ENCODE measurements around the gene LNX2. TPM values are rescaled to one million over a fixed set of nuclear protein-coding genes. Genes with fewer than 3 reads are reported as not detected.

Gene LNX2
- total RNA-seq, 6 experiments from 2014 or later = 3.9 to 5.3 (median 5.2) TPM

DNA sequence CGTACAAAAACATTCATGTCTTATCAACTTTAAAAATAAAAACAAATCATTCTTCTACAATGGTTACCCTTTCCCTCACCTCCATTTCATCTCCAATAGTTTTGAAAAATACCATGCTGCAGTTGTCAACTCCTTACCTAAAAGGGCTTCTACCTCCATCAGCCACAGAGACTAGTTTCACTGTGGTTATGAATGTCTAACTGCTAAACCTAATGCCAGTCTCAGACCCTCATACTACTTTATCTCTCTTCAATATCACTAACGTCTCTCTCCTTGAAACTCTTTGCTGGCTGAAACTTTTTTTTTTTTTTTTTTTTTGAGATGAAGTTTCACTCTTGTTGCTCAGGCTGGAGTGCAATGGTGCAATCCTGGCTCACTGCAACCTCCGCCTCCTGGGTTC lies 27.1 kb downstream of the LNX2 start:
- DNase-seq = no peak
- Mint-ChIP-seq H3K27me3 (ENCODE audit: insufficient read depth) (no peaks in the 10 kb centered on the region), H3K36me3 (ENCODE audit: low read depth) (no peaks in the 10 kb centered on the region), H3K9me3 (no peaks in the 10 kb centered on the region), H3K4me3 (no peak overlapping the region), H3K27ac (no peak overlapping the region), H3K4me1 (ENCODE audit: low read depth) (no peaks in the 10 kb centered on the region)
- TF ChIP-seq, protein P1, sequence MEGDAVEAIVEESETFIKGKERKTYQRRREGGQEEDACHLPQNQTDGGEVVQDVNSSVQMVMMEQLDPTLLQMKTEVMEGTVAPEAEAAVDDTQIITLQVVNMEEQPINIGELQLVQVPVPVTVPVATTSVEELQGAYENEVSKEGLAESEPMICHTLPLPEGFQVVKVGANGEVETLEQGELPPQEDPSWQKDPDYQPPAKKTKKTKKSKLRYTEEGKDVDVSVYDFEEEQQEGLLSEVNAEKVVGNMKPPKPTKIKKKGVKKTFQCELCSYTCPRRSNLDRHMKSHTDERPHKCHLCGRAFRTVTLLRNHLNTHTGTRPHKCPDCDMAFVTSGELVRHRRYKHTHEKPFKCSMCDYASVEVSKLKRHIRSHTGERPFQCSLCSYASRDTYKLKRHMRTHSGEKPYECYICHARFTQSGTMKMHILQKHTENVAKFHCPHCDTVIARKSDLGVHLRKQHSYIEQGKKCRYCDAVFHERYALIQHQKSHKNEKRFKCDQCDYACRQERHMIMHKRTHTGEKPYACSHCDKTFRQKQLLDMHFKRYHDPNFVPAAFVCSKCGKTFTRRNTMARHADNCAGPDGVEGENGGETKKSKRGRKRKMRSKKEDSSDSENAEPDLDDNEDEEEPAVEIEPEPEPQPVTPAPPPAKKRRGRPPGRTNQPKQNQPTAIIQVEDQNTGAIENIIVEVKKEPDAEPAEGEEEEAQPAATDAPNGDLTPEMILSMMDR (IDR thresholded peaks at IDR 0.05) = no peak

DNA sequence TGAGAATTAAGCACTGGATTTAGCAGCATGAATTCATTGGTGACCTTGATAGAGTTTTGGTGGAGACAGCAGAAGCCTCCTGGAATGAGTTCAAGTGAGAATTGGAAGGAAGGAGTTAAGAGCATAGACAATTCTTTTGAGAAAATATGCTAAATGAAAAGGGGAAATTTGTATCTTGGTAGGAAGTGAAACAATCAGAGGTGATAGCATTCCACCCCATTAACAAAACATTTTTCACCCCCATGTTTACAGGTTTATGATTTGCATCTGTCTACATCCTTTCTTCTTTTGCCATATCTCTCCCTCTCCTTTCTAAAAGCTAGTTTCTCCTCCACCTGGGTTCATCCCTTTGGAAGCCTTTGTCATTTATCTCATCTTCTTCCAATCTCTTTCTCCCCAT lies 27.5 kb downstream of the LNX2 start:
- H3K36me3 Mint-ChIP-seq (ENCODE audit: low read depth) = no peaks in the 10 kb centered on the region

DNA sequence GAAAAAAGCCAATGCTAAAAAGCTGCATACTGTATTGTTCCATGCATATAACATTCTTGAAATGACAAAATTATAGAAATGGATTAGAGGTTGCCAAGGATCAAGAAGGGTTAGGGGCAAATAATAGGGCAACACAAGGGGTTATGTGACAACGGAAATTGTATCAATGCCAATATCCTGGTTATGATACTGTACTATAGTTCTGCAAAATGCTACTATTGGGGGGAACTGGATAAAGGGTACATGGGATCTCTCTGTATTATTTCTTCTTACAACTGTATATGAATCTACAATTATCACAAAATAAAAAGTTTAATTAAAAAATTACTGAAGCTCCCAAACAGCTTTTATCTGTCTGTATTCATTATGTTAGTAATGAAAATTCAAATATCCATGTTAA lies 31.9 kb downstream of the LNX2 start:
- H3K27me3 Mint-ChIP-seq (ENCODE audit: insufficient read depth) = no peaks in the 10 kb centered on the region
- peaks cover 7% of the 10 kb centered on the region; the same call in 1 of the 2 replicates for H3K4me1 Mint-ChIP-seq (ENCODE audit: low read depth)
- no peak overlapping the region for H3K4me3 Mint-ChIP-seq
- H3K36me3 Mint-ChIP-seq (ENCODE audit: low read depth) = no peaks in the 10 kb centered on the region
- TF ChIP-seq, protein P1 (IDR thresholded peaks at IDR 0.05) = no peak
- no peaks in the 10 kb centered on the region for H3K9me3 Mint-ChIP-seq
- no peak overlapping the region for H3K27ac Mint-ChIP-seq
- no peak for DNase-seq

More for the DNA sequence above, 27.5 kb downstream of the LNX2 start:
- no peaks in the 10 kb centered on the region for H3K9me3 Mint-ChIP-seq
- H3K4me3 Mint-ChIP-seq = no peak overlapping the region
- no peak overlapping the region for H3K27ac Mint-ChIP-seq
- H3K4me1 Mint-ChIP-seq (ENCODE audit: low read depth) = no peaks in the 10 kb centered on the region
- no peak for DNase-seq
- no peaks in the 10 kb centered on the region for H3K27me3 Mint-ChIP-seq (ENCODE audit: insufficient read depth)
- TF ChIP-seq, protein P1 (IDR thresholded peaks at IDR 0.05) = no peak

DNA sequence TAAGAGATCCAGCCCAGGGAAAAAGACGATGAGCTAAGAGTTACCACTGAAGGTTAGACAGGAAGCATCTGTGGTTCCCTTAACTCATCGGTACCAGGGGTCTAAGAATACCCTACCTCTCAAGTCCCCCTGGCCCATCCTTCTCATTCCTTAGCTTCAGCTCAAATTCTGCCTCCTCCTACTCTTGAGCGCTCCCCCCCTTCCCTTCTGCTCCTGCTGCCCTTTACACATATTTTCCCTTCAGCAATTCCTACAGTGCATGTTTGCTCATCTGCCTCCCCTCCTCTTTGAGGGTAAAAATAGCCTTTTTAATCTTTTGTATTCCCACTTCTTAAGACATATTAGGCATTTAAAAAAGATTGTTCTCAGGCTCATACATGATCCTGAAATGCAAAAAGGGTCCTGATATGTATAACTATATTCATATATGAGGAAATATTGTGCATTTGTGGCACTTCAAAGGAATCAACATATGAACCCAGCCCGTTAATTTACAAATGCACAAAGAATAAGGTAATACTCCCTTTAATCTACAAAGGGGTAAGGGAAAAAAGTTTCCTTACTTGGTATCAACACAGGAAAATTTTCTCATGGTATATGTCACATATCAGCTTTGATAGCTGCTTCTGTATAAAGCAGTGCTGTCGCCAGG lies 33.1 kb downstream of the LNX2 start:
- no peak for DNase-seq
- H3K9me3 Mint-ChIP-seq = no peaks in the 10 kb centered on the region
- no peaks in the 10 kb centered on the region for H3K36me3 Mint-ChIP-seq (ENCODE audit: low read depth)
- peaks cover 8% of the 10 kb centered on the region; the same call in 1 of the 2 replicates for H3K4me1 Mint-ChIP-seq (ENCODE audit: low read depth)
- no peaks in the 10 kb centered on the region for H3K27me3 Mint-ChIP-seq (ENCODE audit: insufficient read depth)
- no peak overlapping the region for H3K27ac Mint-ChIP-seq
- TF ChIP-seq, protein P1 (IDR thresholded peaks at IDR 0.05) = no peak
- no peak overlapping the region for H3K4me3 Mint-ChIP-seq

DNA sequence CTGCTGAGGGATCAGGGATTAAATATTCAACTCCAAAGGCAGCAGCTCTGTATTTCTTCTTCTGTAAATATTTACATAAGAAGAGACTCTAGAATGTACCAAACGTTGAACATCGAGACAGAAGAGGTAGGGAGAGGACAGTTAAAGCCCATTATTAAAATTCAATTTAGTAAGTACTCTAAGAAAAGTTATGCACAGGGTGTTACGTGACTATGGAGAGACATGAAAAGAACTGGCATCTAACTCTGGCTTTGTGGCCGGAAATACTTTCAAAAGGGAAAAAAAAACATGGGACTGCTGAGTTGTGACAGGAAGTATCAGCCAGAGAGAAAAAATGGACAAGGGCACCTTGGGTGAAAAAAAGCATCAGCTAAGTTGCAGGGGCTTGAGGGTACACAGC lies 36.7 kb downstream of the LNX2 start:
- Mint-ChIP-seq H3K27ac (peak overlapping the region; percentile 29; the same call in 1 of the 2 replicates), H3K27me3 (ENCODE audit: insufficient read depth) (no peaks in the 10 kb centered on the region), H3K4me3 (no peak overlapping the region), H3K9me3 (no peaks in the 10 kb centered on the region), H3K4me1 (ENCODE audit: low read depth) (peaks cover 13% of the 10 kb centered on the region), H3K36me3 (ENCODE audit: low read depth) (no peaks in the 10 kb centered on the region; the same call in 1 of the 2 replicates)
- TF ChIP-seq, protein P1 (IDR thresholded peaks at IDR 0.05) = no peak
- no peak for DNase-seq

Measured in HFFc6 (cell line).